ENCODE results near the gene CST9L. TPM values are rescaled to one million over a fixed set of nuclear protein-coding genes. Genes with fewer than 3 reads are reported as not detected.

The CST9L gene
- total and polyA plus RNA-seq, 11 donors, result not detected

DNA sequence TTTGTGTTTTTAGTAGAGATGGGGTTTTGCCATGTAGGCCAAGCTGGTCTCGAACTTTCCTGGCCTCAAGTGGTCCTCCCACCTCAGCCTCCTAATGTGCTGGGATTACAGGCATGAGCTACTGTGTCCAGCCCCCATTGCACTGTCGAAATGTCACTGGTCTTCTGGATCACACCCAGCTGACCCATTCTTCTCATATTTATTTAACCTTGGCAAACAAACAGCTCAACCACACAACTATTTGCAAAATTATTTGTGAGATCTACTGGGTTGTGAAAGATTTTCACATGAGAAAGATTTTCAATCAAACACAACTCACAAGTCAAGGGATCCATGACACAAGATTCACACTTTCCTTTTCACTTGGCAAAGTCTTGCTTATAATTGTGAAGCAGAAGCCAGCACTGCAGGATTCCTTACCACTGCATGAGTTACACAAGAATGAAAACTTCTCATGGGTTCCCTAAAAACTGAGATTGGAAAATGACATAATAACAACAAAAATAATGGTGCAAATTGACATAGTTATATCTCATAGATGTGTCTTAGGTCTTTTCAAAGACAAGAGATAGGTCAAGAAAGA, 2.0 kb upstream of the CST9L start:
- intact Hi-C loops (cut with DNase I), result no loop called here
- Histone ChIP-seq H3K27ac (no peak overlapping the region), H3K4me3 (no peak overlapping the region), H3K27me3 (no peaks in the 10 kb centered on the region), H3K36me3 (no peaks in the 10 kb centered on the region), H3K4me1 (no peaks in the 10 kb centered on the region), H3K9me3 (no peaks in the 10 kb centered on the region)
- WGBS, 4 donors, result 69 to 77% (median 72%) methylated on average over 2 of the region's 2 CpGs
- ATAC-seq (no peak), DNase-seq (no peak)
- no peak for TF ChIP-seq CTCF (IDR thresholded peaks at IDR 0.05)
- no peak for TF ChIP-seq POLR2A (IDR thresholded peaks at IDR 0.05)

- ATAC-seq, result no peak
- Histone ChIP-seq H3K4me3 (no peak overlapping the region), H3K9me3 (no peaks in the 10 kb centered on the region), H3K27ac (no peak overlapping the region), H3K27me3 (no peaks in the 10 kb centered on the region), H3K36me3 (no peaks in the 10 kb centered on the region), H3K4me1 (no peaks in the 10 kb centered on the region)
- intact Hi-C loops (cut with DNase I), result no loop called here
- no peak for DNase-seq
- TF ChIP-seq POLR2A (IDR thresholded peaks at IDR 0.05), result no peak
- TF ChIP-seq CTCF (IDR thresholded peaks at IDR 0.05), result no peak
- 80 to 88% (median 83%) methylated on average over 1 of the region's 1 CpG for WGBS, 4 donors
Observed at GRCh38 chr20:23569570-23569969, 1.3 kb upstream of the CST9L start.

DNA sequence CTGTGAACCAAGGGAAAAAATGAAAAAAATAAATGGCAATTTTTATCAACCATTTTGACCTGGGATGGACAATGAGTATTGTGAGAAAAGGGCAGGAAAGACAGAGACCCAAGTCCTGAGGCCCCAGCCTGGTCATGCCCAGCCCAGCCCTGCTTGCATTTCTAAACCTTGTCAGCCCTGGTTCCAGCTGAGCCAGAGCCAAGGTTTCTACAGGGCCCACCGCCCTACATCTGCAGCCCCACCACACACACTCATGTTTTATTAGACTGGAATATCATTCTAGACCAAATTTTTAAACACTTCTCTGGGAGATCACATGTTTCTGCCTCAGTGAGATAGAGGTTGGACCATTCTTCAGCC, 667 bp upstream of the CST9L start:
- Histone ChIP-seq H3K27me3 (no peaks in the 10 kb centered on the region), H3K36me3 (no peaks in the 10 kb centered on the region), H3K9me3 (no peaks in the 10 kb centered on the region), H3K4me1 (no peaks in the 10 kb centered on the region), H3K27ac (no peak overlapping the region), H3K4me3 (no peak overlapping the region)
- no peak for DNase-seq
- ATAC-seq, result no peak
- WGBS, 4 donors, result 85 to 89% (median 87%) methylated on average over 1 of the region's 1 CpG
- TF ChIP-seq CTCF (IDR thresholded peaks at IDR 0.05), result no peak
- TF ChIP-seq POLR2A (IDR thresholded peaks at IDR 0.05), result no peak
- intact Hi-C loops (cut with DNase I), result no loop called here

- DNase-seq, result no peak
- no peak overlapping the region for H3K4me3 ChIP-seq
- peaks cover 0 to 18% (median 13%) of the 10 kb centered on the region in 12 donors for H3K9me3 ChIP-seq
- intact Hi-C loops (cut with DNase I), result no loop called here
- WGBS, 4 donors, result 64 to 75% (median 73%) methylated on average over 7 of the region's 7 CpGs
- no peaks in the 10 kb centered on the region for H3K4me1 ChIP-seq
- no peaks in the 10 kb centered on the region for H3K36me3 ChIP-seq
- no peak overlapping the region for H3K27ac ChIP-seq
- no peak for ATAC-seq
- no peaks in the 10 kb centered on the region for H3K27me3 ChIP-seq
- TF ChIP-seq CTCF (IDR thresholded peaks at IDR 0.05) (no peak), POLR2A (IDR thresholded peaks at IDR 0.05) (no peak)
Observed at GRCh38 chr20:23566199-23566932, 1.9 kb downstream of the CST9L start.

All from heart left ventricle (tissue), 16 donors.